Brain microvascular endothelial cell (primary cell): ENCODE results near the gene CHKB.

ENCODE experiments used
- DNase-seq: peaks from one replicate; pipeline ENCODE4 v3.0.0-alpha.2; 2020
- H3K27ac ChIP-seq: fragments of 250-450 bp; sonication (Bioruptor Pico); 2 replicates; pipeline ENCODE4 v1.5.1; 2020; ENCODE audit warnings: mild to moderate bottlenecking, moderate library complexity
- H3K27me3 ChIP-seq: fragments of 250-450 bp; sonication (Bioruptor Pico); replicated peaks from 2 replicates; pipeline ENCODE4 v1.5.1; 2020; ENCODE audit warnings: mild to moderate bottlenecking
- H3K36me3 ChIP-seq: fragments of 250-450 bp; sonication (Bioruptor Pico); replicated peaks from 2 replicates; pipeline ENCODE4 v1.5.1; 2020; ENCODE audit warnings: mild to moderate bottlenecking
- H3K4me3 ChIP-seq: 2 replicates; pipeline ENCODE4 v1.5.1; 2011; ENCODE audit warnings: low read depth, mild to moderate bottlenecking, control low read depth, low read length, moderate library complexity
- in situ Hi-C: cut with HindIII; loops from 2 replicates; pipeline ENCODE4 v1.10.0; 2017; ENCODE audit warnings: low sequenced_read_pairs, low pct_ligation_motif_present
- TF ChIP-seq, protein P1 (sequence below): IDR thresholded peaks from 2 replicates; pipeline ENCODE4 v1.5.1; 2011; ENCODE audit warnings: low read depth, mild to moderate bottlenecking, moderate library complexity, low read length, control low read depth, inconsistent platforms; ENCODE audit errors: missing control alignments

Gene CHKB

DNA sequence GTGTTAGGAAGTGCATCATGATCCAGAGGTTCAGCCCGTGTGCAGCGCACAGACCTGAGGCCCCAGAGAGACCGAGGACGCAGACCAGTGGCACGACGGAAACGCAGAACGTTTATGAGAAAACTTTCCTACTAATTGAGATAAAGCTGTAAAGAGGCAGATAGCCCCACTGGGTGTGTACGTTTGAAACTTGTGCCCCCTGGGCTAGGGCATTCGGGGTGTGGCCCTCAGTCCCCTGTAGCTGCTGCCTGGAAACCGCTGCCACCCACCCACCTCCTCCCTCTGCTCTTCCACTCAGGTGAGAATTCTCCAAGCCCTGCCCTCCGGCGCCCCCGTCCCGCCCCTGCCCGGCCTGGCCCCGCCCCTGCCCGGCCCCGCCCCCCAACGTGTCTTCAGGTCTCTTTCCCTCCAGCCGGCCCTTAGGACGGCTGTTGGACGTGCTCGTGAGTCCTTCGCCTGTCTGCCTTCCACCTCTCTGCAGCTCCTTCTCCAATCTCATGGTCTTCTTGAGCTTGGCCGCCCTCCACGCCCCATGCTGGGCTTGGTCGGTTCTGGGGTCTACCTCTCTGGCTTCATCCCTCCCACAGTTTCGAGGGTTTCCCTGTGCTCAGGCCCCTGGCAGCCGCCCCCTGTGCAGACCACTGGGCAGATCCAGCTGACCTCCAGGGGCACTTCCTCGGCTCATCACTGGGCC is 30.0 kb upstream of the CHKB start:
- peaks cover under 1% of the 10 kb centered on the region for H3K27me3 ChIP-seq
- H3K36me3 ChIP-seq = no peaks in the 10 kb centered on the region
- TF ChIP-seq, protein P1, sequence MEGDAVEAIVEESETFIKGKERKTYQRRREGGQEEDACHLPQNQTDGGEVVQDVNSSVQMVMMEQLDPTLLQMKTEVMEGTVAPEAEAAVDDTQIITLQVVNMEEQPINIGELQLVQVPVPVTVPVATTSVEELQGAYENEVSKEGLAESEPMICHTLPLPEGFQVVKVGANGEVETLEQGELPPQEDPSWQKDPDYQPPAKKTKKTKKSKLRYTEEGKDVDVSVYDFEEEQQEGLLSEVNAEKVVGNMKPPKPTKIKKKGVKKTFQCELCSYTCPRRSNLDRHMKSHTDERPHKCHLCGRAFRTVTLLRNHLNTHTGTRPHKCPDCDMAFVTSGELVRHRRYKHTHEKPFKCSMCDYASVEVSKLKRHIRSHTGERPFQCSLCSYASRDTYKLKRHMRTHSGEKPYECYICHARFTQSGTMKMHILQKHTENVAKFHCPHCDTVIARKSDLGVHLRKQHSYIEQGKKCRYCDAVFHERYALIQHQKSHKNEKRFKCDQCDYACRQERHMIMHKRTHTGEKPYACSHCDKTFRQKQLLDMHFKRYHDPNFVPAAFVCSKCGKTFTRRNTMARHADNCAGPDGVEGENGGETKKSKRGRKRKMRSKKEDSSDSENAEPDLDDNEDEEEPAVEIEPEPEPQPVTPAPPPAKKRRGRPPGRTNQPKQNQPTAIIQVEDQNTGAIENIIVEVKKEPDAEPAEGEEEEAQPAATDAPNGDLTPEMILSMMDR = no peak
- no peak for DNase-seq
- H3K27ac ChIP-seq = no peak overlapping the region
- H3K4me3 ChIP-seq = no peak overlapping the region
- in situ Hi-C loops = no loop called here

DNA sequence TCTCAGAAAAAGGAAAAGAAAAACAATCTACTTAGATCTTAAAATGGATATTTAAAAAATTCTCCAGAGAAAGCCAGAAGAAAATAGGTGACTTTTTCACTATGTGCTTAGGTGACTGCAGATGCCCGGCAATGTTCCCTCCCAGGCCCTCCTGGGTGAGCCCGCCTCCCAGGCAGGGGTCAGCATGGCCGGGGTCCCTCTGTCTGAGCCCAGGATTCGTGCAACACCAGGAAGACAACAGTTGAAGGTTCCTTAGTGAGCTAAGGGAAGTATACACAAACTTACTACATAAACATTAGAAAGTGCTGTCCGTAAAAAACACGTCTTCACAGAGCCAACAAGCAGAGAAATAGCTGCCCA is 29.5 kb upstream of the CHKB start:
- peaks cover 5% of the 10 kb centered on the region for H3K27me3 ChIP-seq
- TF ChIP-seq, protein P1 = no peak
- H3K36me3 ChIP-seq = no peaks in the 10 kb centered on the region
- no peak overlapping the region for H3K27ac ChIP-seq
- no peak for DNase-seq
- H3K4me3 ChIP-seq = no peak overlapping the region
- in situ Hi-C loops = no loop called here

DNA sequence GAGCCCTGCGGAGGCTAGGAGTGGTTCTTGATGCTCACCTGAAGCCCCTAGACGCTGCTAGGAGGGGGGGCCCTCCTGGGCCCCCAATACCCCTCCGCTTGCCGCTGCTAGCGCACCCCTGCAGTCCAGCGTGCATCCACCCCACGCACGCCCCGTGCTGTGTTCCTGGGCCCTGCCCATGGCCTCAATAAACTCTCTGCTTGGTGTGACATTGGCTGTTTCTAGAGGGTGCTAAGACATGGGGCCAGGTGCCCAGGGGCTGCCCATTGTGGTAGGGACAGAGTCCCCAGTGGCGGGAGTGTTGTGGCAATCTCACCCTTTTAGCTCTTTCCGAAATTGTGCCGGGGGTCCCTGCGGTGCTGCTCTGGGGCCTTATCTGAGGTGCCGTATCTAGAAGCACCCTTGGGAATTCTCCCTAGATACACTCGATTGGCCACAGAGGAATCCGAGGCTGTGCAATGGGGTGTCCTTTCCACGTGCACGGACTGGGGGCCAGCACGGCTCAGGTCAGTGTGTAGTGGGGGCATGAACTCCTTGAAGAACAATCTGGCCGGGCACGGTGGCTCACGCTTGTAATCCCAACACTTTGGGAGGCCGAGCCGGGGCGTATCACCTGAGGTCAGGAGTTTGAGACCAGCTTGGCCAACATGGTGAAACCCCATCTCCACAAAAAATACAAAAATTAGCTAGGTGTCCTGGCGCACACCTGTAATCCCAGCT is 28.9 kb upstream of the CHKB start:
- in situ Hi-C loops = no loop called here
- TF ChIP-seq, protein P1 = no peak
- Histone ChIP-seq H3K4me3 (no peak overlapping the region), H3K36me3 (no peaks in the 10 kb centered on the region), H3K27ac (no peak overlapping the region), H3K27me3 (peaks cover 5% of the 10 kb centered on the region)
- DNase-seq = no peak

DNA sequence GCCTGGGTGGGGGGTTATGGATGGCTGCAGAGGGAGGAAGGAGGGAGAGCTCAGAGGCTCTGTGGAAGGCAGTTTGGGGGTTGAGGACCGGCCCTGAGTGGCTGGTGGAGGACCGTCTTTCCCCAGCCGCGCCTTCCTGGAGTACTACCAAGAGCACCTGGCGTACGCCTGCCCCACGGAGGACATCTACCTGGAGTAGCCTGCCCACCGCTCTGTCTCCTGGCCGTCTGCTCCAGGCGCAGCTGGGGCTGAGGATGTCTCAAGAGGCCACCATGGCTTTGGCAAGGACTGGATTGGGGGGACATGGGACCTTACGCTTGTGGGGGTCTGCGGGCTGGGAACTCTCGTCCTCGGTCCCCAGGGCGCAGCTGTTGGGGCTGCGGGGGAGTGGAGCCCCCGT is 27.9 kb upstream of the CHKB start:
- H3K27me3 ChIP-seq = peaks cover 7% of the 10 kb centered on the region
- no peaks in the 10 kb centered on the region for H3K36me3 ChIP-seq
- no peak overlapping the region for H3K4me3 ChIP-seq
- in situ Hi-C loops = no loop called here
- H3K27ac ChIP-seq = no peak overlapping the region
- no peak for DNase-seq
- TF ChIP-seq, protein P1 = no peak

DNA sequence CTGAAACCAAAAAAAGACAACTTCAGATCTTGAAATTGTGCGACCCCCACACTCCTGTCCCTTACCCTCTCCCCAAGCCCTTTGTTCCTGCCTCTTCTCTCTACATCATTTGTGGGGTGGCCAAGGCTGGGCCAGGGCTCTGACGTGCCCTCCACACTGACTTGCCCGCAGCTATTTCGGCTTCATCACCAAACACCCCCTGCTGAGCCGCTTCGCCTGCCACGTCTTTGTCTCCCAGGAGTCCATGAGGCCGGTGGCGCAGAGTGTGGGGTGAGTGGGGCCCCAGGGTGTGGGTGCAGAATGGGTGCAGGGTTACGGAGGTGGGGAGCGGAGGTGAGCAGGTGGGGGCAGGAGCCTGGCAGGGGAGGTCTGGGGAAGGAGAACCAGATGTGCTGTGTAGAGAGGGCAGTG is 27.4 kb upstream of the CHKB start:
- H3K27me3 ChIP-seq = peaks cover 8% of the 10 kb centered on the region
- DNase-seq = no peak

More for the DNA sequence above, 27.4 kb upstream of the CHKB start:
- H3K27ac ChIP-seq = no peak overlapping the region
- H3K36me3 ChIP-seq = no peaks in the 10 kb centered on the region
- H3K4me3 ChIP-seq = no peak overlapping the region
- in situ Hi-C loops = no loop called here
- TF ChIP-seq, protein P1 = no peak
